NT2/D1 (cell line): ENCODE measurements around the gene JPT2.
A peak's percentile ranks its signal among the peaks of the same experiment; 100 is the strongest.

Source experiments
- DNase-seq: peaks from one replicate; pipeline ENCODE4 v3.0.0-alpha.2; 2011; ENCODE audit warnings: low read depth, low spot score
- H3K27me3 ChIP-seq: 2 replicates; pipeline ENCODE4 v1.6.0; 2011; ENCODE audit warnings: mild to moderate bottlenecking; ENCODE audit not compliant: insufficient read length, insufficient read depth
- H3K36me3 ChIP-seq: 2 replicates; pipeline ENCODE4 v1.6.1; 2011; ENCODE audit warnings: mild to moderate bottlenecking, low read length, mixed read lengths; ENCODE audit not compliant: insufficient read depth, insufficient read length
- H3K4me1 ChIP-seq: 2 replicates; pipeline ENCODE4 v1.5.1; 2011; ENCODE audit not compliant: insufficient read depth, insufficient read length
- H3K4me3 ChIP-seq: 2 replicates; pipeline ENCODE4 v1.5.1; 2011; ENCODE audit warnings: low read depth; ENCODE audit not compliant: insufficient read length
- H3K9ac ChIP-seq: 2 replicates; pipeline ENCODE4 v1.6.0; 2011; ENCODE audit warnings: low read depth; ENCODE audit not compliant: insufficient read length
- H3K9me3 ChIP-seq: 2 replicates; pipeline ENCODE4 v1.5.1; 2011; ENCODE audit warnings: mild to moderate bottlenecking, low read length; ENCODE audit not compliant: insufficient read depth
- SUZ12 ChIP-seq: IDR thresholded peaks from 2 replicates; pipeline ENCODE4 v1.6.1; 2011; ENCODE audit not compliant: insufficient read length, insufficient read depth; ENCODE audit errors: extremely low read depth
- YY1 ChIP-seq: IDR thresholded peaks from 2 replicates; pipeline ENCODE4 v1.6.1; 2011; ENCODE audit not compliant: insufficient read length, insufficient read depth
- ZNF274 ChIP-seq: IDR thresholded peaks from 2 replicates; pipeline ENCODE4 v1.6.1; 2011; ENCODE audit warnings: mild to moderate bottlenecking, low read depth, low read length

JPT2 gene, protein sequence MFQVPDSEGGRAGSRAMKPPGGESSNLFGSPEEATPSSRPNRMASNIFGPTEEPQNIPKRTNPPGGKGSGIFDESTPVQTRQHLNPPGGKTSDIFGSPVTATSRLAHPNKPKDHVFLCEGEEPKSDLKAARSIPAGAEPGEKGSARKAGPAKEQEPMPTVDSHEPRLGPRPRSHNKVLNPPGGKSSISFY

DNA sequence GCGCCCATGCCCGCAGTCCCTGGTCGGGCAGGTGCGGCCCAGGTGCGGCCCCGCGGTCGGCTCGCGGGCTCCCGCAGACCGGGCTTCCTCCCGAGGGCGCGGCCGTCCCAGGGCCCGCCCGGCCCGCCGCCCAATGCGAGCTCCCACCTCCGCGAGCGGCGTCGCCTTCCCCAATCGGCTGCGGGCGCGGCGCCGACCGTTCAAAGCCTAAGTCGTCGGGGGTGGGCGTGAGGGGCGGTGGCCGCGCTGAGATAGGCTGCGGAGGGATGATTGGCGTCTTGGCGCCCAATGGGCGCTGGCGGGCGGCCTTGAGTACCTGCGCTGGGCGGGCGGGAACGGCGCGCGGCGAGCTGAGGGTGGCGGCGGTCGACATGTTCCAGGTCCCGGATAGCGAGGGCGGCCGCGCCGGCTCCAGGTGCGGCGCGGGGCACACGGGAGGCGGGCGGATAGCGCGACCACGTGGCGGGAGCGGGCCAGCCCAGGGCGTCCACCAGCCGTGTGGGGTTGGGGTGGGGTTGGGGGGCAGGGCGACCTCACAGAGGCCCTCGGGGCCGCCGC is at the start of gene JPT2:
JPT2 (plus strand) TSS at position 338 of the 558 bp plus-strand sequence; CDS start at position 372, 34 bp downstream.
- peak; percentile 98 for DNase-seq
- H3K36me3 ChIP-seq = peaks cover 56% of the 10 kb centered on the region
- H3K4me1 ChIP-seq = peaks cover 2% of the 10 kb centered on the region
- H3K27me3 ChIP-seq = no peaks in the 10 kb centered on the region
- H3K9me3 ChIP-seq = no peaks in the 10 kb centered on the region
- H3K9ac ChIP-seq = peak within 1 kb of the TSS; percentile 98
- H3K4me3 ChIP-seq = peak within 1 kb of the TSS; percentile 84
- no peak for TF ChIP-seq ZNF274
- TF ChIP-seq SUZ12 = no peak
- no peak for TF ChIP-seq YY1

DNA sequence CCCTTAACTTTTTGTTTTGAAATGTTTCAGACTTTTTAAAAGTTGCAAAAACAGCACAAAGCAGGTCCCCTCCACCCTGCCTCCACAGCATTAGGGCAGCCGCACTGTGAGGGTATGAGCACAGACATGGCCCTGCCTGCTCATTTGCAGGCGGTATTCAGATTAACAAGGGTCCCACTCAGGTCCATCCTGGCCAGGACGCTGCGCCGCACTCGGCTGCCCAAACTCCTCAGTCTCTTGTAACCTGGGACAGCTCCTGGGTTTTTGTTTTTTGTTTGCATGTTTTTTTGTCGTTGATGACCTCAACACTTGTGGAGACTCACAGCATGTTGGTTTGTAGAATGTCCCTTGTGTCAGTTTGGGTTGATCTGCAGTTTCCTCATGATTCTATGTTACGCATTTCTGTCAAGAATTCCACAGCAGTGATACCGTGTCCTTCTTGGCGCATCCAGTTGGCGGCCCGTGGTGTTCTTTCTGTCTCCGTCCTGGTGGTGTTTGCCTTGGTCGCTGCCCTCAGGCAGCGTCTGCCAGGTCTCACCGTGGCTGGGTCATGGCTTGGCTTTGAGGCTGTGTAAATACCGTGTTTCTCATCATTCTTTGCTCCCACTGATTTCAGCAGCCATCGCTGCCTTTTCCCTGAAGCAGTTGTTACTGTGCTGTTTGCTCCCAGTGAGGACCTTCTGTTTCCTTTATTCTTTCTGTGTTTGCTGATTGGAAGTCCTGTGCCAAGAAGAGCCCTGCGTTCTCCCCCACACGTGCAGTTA is 47.4 kb upstream of the JPT2 start:
- H3K9ac ChIP-seq = no peak overlapping the region
- H3K4me3 ChIP-seq = no peak overlapping the region
- H3K9me3 ChIP-seq = no peaks in the 10 kb centered on the region
- no peak for DNase-seq
- H3K27me3 ChIP-seq = no peaks in the 10 kb centered on the region
- peaks cover 92% of the 10 kb centered on the region for H3K36me3 ChIP-seq
- TF ChIP-seq ZNF274 (no peak), SUZ12 (no peak), YY1 (no peak)
- H3K4me1 ChIP-seq = no peaks in the 10 kb centered on the region

DNA sequence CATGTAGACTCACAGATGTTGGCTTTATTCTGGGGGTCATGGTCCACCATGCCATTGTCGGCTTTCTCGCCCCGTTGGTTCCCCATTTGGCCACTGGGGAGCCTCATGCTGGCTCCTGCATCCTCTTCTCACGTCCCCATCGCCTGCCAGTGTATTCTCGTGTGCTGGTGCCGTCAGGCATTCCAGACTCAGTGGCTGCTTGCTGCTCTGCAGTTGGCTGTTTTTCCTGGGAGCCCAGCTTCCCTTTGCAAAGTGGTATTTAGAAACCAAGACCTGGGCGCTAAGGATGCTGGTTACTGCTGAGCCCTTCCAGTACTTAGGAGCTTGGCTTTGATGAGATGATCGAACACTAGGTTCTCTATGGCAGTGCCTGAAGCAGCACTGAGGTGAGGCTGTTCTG is 46.8 kb upstream of the JPT2 start:
- Histone ChIP-seq H3K27me3 (no peaks in the 10 kb centered on the region), H3K36me3 (peaks cover 89% of the 10 kb centered on the region), H3K9ac (no peak overlapping the region), H3K9me3 (no peaks in the 10 kb centered on the region), H3K4me3 (no peak overlapping the region), H3K4me1 (no peaks in the 10 kb centered on the region)
- TF ChIP-seq SUZ12 (no peak), ZNF274 (no peak)
- DNase-seq = no peak

DNA sequence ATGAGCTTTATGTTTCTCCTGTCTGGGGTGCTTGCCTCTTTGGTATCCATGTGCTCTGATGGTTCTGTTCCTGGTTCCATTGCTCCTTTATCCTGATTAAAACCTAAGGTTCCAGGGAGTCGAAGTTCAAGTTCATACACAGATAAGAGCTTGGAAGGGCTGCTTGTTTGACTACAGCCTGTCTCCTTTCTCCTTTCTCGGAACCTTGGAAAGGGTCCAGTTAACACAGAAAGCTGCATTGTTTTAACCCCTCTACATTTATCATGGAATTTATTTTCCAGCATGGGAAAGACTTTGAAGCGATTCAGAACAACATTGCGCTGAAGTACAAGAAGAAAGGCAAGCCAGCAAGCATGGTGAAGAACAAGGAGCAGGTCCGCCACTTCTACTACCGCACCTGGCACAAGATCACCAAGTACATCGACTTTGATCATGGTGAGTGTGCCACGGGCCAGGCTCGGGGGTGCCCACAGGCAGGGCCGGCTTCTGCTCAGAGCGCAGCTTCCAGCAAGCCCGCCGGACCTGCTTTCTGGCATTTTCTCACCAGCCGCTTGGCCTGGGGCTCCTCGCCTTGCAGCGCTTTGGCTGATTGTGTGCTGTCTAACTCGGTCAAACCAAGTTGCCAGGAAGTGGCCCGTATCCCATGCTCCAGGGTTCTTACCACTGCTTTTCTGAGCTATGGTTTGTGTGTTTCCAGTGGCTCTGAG is 46.0 kb upstream of the JPT2 start:
- H3K36me3 ChIP-seq = peaks cover 83% of the 10 kb centered on the region

DNA sequence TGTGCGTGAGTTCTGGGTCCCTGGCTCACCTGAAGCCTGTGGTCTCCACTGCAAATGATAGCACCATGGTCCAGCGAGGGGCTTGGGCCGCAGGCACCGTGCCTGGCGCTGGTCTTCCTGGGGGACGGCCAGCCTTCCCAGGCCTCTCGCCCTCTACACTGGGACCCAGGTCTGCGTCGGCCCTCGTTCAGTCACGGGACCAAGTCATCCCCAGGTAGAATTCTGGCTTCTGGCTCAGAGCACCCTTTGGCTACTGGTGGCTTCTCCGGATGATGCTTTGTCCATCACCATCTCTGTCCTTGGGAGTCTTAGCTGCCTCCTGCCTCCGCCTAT is 45.5 kb upstream of the JPT2 start:
- no peak overlapping the region for H3K9ac ChIP-seq
- no peaks in the 10 kb centered on the region for H3K27me3 ChIP-seq
- no peaks in the 10 kb centered on the region for H3K4me1 ChIP-seq
- H3K4me3 ChIP-seq = no peak overlapping the region
- no peak for DNase-seq
- no peaks in the 10 kb centered on the region for H3K9me3 ChIP-seq
- H3K36me3 ChIP-seq = peaks cover 82% of the 10 kb centered on the region
- TF ChIP-seq ZNF274 (no peak), SUZ12 (no peak), YY1 (no peak)

More for the DNA sequence above, 46.0 kb upstream of the JPT2 start:
- Histone ChIP-seq H3K4me1 (no peaks in the 10 kb centered on the region), H3K9me3 (no peaks in the 10 kb centered on the region), H3K4me3 (no peak overlapping the region), H3K27me3 (no peaks in the 10 kb centered on the region), H3K9ac (no peak overlapping the region)
- no peak for DNase-seq
- TF ChIP-seq YY1 (no peak), ZNF274 (no peak), SUZ12 (no peak)

DNA sequence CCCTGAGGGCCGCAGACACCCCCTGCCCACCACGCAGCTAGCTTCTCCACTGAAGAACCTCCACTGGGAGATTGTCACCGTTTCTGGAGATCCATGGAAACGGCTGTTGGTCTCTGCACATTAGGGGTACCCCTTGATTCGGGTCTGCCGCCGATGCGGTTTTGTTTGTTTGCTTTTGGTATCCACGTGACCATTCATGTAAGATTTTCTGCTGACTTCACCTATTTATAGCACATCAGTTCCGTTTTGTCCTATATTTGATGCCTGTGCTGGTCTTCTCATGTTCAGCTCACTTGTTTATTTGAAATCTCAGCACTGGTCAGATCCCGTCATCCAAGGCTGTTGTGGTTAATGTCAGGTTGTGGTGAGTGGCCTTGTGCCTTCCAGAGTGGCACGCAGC is 44.8 kb upstream of the JPT2 start:
- peaks cover 86% of the 10 kb centered on the region for H3K36me3 ChIP-seq

DNA sequence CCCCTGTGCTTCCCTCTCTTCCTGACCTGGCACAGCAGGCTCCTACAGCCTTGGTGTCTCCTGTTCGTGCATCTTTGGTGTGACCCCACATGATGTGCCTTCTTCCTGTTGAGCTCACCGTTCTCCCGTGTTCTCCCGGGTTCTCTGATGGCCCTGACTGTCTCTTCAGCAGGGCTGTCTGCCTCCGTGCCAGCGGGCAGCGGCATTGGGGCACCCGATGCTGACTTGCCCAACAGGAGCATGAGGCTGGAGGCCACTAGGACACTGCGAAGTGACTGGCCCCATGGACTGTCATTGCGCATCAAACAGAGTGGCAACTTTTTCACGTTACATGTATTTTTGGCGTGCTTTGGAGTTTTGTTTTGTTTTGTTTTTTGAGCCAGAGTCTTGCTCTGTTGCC is 43.5 kb upstream of the JPT2 start:
- Histone ChIP-seq H3K27me3 (no peaks in the 10 kb centered on the region), H3K4me1 (no peaks in the 10 kb centered on the region), H3K9me3 (no peaks in the 10 kb centered on the region), H3K9ac (no peak overlapping the region), H3K4me3 (no peak overlapping the region), H3K36me3 (peaks cover 86% of the 10 kb centered on the region)
- no peak for TF ChIP-seq SUZ12
- no peak for TF ChIP-seq ZNF274
- TF ChIP-seq YY1 = no peak
- DNase-seq = no peak

More for the DNA sequence above, 44.8 kb upstream of the JPT2 start:
- TF ChIP-seq ZNF274 (no peak), YY1 (no peak), SUZ12 (no peak)
- Histone ChIP-seq H3K9ac (no peak overlapping the region), H3K4me1 (no peaks in the 10 kb centered on the region), H3K4me3 (no peak overlapping the region), H3K9me3 (no peaks in the 10 kb centered on the region), H3K27me3 (no peaks in the 10 kb centered on the region)
- DNase-seq = no peak
